Measurements from ENCODE around the gene CAVIN2.

CAVIN2 gene

DNA sequence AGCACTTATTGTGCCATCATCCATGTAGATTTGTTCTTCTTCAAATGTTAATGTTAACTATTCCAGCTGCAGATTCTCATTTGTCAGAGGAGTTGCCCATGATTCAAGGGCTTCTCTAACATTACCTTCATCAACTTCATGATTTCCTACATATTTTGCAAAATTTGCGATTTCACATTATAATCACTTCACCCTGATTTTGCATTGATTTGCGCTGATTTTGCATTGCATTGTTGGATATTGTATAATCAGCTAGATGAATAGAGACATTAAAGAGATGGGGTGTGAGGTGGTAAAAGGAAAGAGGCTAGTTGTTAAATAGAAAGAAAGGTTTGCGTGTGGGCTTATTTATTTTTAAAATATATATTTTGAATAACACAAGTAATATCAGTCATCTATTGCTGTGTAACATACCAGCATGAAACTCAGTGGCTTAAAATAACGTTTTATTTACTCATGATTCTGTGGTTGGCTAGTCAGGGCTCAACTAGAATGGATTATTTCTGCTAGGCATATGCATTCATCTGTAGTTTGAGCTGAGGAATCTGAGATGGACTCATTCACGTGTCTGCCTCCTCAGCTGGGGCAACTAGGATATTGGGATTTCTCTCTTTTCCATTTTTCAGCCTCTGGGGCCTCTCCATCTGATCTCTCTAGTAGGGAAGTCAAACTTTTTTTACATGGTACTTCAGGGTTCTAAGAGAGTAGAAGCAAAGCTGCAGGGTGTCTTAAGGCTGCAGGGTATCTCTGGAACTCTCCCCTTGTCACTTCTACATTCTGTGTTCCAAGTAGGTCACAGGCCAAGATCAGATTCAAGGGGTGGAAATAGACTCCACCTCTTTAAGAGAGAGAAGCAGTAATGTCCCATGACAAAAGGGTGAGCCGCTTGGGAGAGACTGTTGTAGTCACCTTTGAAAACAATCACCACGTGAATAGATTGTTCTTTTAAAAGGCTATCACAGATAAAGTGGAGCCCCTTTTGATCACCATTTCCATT is 2.2 kb upstream of the CAVIN2 start:
- no peaks in the 10 kb centered on the region for H3K36me3 ChIP-seq (ENCODE audit: control insufficient read depth in 1 of 2, insufficient read depth in 2 of 2, low read length in 2 of 2)
- no peaks in the 10 kb centered on the region for H3K4me1 ChIP-seq (ENCODE audit: control insufficient read depth in 1 of 2, insufficient read depth in 2 of 2, low read length in 2 of 2)
- H2BK120ac ChIP-seq (ENCODE audit: insufficient read depth, low read length, poor library complexity): no peak overlapping the region
- H2BK5ac ChIP-seq (ENCODE audit: low read depth, low read length, poor library complexity): no peak overlapping the region
- H3K4ac ChIP-seq (ENCODE audit: low read depth, low read length): no peak overlapping the region
- DNase-seq: no peak
- no peak overlapping the region for H2AFZ ChIP-seq (ENCODE audit: insufficient read depth, low read length, poor library complexity)
- H3K9me3 ChIP-seq (ENCODE audit: insufficient read depth, low read depth, low read length): no peaks in the 10 kb centered on the region
- H3K79me2 ChIP-seq (ENCODE audit: control insufficient read depth, insufficient read depth, low read length, poor library complexity): no peaks in the 10 kb centered on the region
- no peaks in the 10 kb centered on the region for H3K79me1 ChIP-seq (ENCODE audit: low read length)
- no peak overlapping the region for H2AK5ac ChIP-seq (ENCODE audit: low read length)
- H3K4me2 ChIP-seq (ENCODE audit: low read length): no peak overlapping the region
- H4K91ac ChIP-seq (ENCODE audit: low read depth, low read length): no peak overlapping the region
- no peak overlapping the region for H3K27ac ChIP-seq (ENCODE audit: low read depth, low read length)
- H3K18ac ChIP-seq (ENCODE audit: low read length): no peak overlapping the region
- H3K4me3 ChIP-seq (ENCODE audit: low read depth, low read length): no peak overlapping the region
- H2BK12ac ChIP-seq (ENCODE audit: low read length): no peak overlapping the region
- no peak overlapping the region for H3K23ac ChIP-seq (ENCODE audit: low read length)
- 100% methylated on average over 1 of the region's 7 CpGs for WGBS (ENCODE audit: extremely low coverage, insufficient coverage, insufficient read length)
- H3K14ac ChIP-seq (ENCODE audit: low read length): no peak overlapping the region
- no peak overlapping the region for H4K12ac ChIP-seq (ENCODE audit: low read depth, low read length)
- no peak overlapping the region for H3K9ac ChIP-seq (ENCODE audit: low read length)
- H3K27me3 ChIP-seq (ENCODE audit: insufficient read depth, low read length): no peaks in the 10 kb centered on the region
- H4K8ac ChIP-seq (ENCODE audit: low read depth, low read length): no peak overlapping the region

DNA sequence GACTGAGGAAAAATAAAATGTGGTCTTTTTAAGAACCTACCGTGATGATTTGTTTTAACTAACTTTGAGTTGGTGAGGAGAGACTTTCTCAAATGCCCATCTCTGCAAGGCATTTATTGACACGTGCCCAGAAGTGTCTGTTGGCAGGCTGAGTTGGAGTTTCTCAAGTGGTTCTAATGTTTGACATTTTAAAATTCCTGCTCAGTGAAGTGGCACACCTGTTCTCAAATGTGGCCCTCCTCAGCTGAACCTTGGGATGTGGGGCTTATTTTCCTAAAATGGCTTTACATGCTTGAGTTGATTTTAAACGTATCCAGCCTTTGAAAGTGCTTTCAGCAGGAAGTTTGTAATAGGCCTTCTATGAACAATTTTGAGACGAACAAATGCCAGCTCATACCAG is 876 bp upstream of the CAVIN2 start:
- DNase-seq: no peak
- no peak overlapping the region for H3K4me3 ChIP-seq (ENCODE audit: low read depth, low read length)
- H3K4ac ChIP-seq (ENCODE audit: low read depth, low read length): no peak overlapping the region
- no peaks in the 10 kb centered on the region for H3K79me2 ChIP-seq (ENCODE audit: control insufficient read depth, insufficient read depth, low read length, poor library complexity)
- no peak overlapping the region for H3K4me2 ChIP-seq (ENCODE audit: low read length)
- no peak overlapping the region for H4K91ac ChIP-seq (ENCODE audit: low read depth, low read length)
- H2BK5ac ChIP-seq (ENCODE audit: low read depth, low read length, poor library complexity): no peak overlapping the region
- no peaks in the 10 kb centered on the region for H3K27me3 ChIP-seq (ENCODE audit: insufficient read depth, low read length)
- no peak overlapping the region for H3K18ac ChIP-seq (ENCODE audit: low read length)
- H3K36me3 ChIP-seq (ENCODE audit: control insufficient read depth in 1 of 2, insufficient read depth in 2 of 2, low read length in 2 of 2): no peaks in the 10 kb centered on the region
- H3K4me1 ChIP-seq (ENCODE audit: control insufficient read depth in 1 of 2, insufficient read depth in 2 of 2, low read length in 2 of 2): no peaks in the 10 kb centered on the region
- no peak overlapping the region for H3K14ac ChIP-seq (ENCODE audit: low read length)
- H2BK120ac ChIP-seq (ENCODE audit: insufficient read depth, low read length, poor library complexity): no peak overlapping the region
- no peak overlapping the region for H3K9ac ChIP-seq (ENCODE audit: low read length)
- no peak overlapping the region for H3K23ac ChIP-seq (ENCODE audit: low read length)
- no CpG with 5 or more reads among the region's 4 CpGs for WGBS (ENCODE audit: extremely low coverage, insufficient coverage, insufficient read length)
- no peak overlapping the region for H2BK12ac ChIP-seq (ENCODE audit: low read length)
- H2AK5ac ChIP-seq (ENCODE audit: low read length): no peak overlapping the region
- H3K27ac ChIP-seq (ENCODE audit: low read depth, low read length): no peak overlapping the region
- H3K9me3 ChIP-seq (ENCODE audit: insufficient read depth, low read depth, low read length): no peaks in the 10 kb centered on the region
- H3K79me1 ChIP-seq (ENCODE audit: low read length): no peaks in the 10 kb centered on the region
- no peak overlapping the region for H4K8ac ChIP-seq (ENCODE audit: low read depth, low read length)
- H4K12ac ChIP-seq (ENCODE audit: low read depth, low read length): no peak overlapping the region
- H2AFZ ChIP-seq (ENCODE audit: insufficient read depth, low read length, poor library complexity): no peak overlapping the region

DNA sequence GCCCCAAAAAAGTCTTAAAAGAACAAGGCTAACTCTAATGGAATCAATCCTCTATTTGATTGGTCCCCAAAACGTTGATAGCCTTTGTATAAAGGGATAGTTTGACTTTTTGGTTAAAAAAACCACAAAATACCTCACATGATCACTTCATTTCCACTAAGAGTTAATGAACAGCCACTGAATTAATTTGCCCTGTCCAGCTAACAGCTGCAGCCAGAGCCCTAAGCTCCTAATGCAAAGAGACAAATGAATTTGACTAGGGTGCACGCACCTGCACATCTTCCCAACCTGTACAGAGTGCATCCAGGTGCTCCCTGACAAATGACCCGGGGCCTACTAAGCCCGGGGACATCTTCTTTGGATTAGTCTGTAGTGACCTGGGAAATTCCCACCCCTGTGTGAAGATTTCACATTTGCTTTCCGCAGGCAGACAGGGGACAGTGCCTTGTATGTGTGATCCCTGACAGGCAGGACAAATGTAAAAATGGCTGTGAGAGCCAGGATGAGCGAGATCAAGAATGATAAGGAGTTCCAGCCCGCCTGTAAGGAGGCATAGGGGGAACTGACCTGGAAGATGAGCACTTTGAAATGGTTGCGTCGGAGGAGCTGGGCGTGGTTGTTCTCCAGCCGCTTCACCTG is 893 bp downstream of the CAVIN2 start:
- Histone ChIP-seq H3K36me3 (ENCODE audit: control insufficient read depth in 1 of 2, insufficient read depth in 2 of 2, low read length in 2 of 2) (no peaks in the 10 kb centered on the region), H3K9me3 (ENCODE audit: insufficient read depth, low read depth, low read length) (no peaks in the 10 kb centered on the region), H2BK5ac (ENCODE audit: low read depth, low read length, poor library complexity) (no peak overlapping the region), H4K8ac (ENCODE audit: low read depth, low read length) (no peak overlapping the region), H2AFZ (ENCODE audit: insufficient read depth, low read length, poor library complexity) (no peak overlapping the region), H3K9ac (ENCODE audit: low read length) (no peak overlapping the region), H3K79me2 (ENCODE audit: control insufficient read depth, insufficient read depth, low read length, poor library complexity) (no peaks in the 10 kb centered on the region), H3K27me3 (ENCODE audit: insufficient read depth, low read length) (no peaks in the 10 kb centered on the region), H2AK5ac (ENCODE audit: low read length) (no peak overlapping the region), H3K4me2 (ENCODE audit: low read length) (no peak overlapping the region), H2BK12ac (ENCODE audit: low read length) (no peak overlapping the region), H3K23ac (ENCODE audit: low read length) (no peak overlapping the region), H3K4me1 (ENCODE audit: control insufficient read depth in 1 of 2, insufficient read depth in 2 of 2, low read length in 2 of 2) (no peaks in the 10 kb centered on the region), H3K79me1 (ENCODE audit: low read length) (no peaks in the 10 kb centered on the region), H3K18ac (ENCODE audit: low read length) (no peak overlapping the region), H2BK120ac (ENCODE audit: insufficient read depth, low read length, poor library complexity) (no peak overlapping the region), H4K12ac (ENCODE audit: low read depth, low read length) (no peak overlapping the region), H3K14ac (ENCODE audit: low read length) (no peak overlapping the region), H3K4me3 (ENCODE audit: low read depth, low read length) (no peak overlapping the region), H3K27ac (ENCODE audit: low read depth, low read length) (no peak overlapping the region), H4K91ac (ENCODE audit: low read depth, low read length) (no peak overlapping the region), H3K4ac (ENCODE audit: low read depth, low read length) (no peak overlapping the region)
- DNase-seq: no peak
- no CpG with 5 or more reads among the region's 11 CpGs for WGBS (ENCODE audit: extremely low coverage, insufficient coverage, insufficient read length)

DNA sequence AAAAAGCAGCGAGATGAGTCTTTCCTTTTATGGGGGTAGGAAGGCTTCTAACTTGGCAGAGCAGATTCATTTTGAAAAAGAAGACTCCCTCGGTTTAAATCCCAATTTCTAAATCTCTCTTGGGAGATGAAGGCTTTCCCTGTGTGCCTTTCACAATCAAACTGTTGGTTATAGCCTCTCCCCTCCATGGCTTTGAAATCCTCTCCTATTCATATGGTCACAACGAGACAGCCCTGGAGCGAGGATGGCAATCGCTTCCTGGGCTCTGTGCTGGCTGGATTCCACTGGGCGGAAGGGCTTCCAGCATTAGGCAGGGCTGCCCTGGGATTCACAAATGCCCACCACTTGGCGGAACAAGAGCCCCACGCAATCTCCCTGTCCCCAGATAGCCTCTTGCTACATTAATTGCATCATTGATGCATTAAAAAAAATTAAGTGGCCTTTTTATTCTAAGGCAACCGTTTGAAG is 1.6 kb downstream of the CAVIN2 start:
- Histone ChIP-seq H2BK12ac (ENCODE audit: low read length) (no peak overlapping the region), H3K36me3 (ENCODE audit: control insufficient read depth in 1 of 2, insufficient read depth in 2 of 2, low read length in 2 of 2) (no peaks in the 10 kb centered on the region), H3K4me3 (ENCODE audit: low read depth, low read length) (no peak overlapping the region), H3K4me2 (ENCODE audit: low read length) (no peak overlapping the region), H2BK5ac (ENCODE audit: low read depth, low read length, poor library complexity) (no peak overlapping the region), H3K27ac (ENCODE audit: low read depth, low read length) (no peak overlapping the region), H4K91ac (ENCODE audit: low read depth, low read length) (peak overlapping the region; percentile 70), H4K8ac (ENCODE audit: low read depth, low read length) (no peak overlapping the region), H3K18ac (ENCODE audit: low read length) (no peak overlapping the region), H3K79me1 (ENCODE audit: low read length) (no peaks in the 10 kb centered on the region), H3K23ac (ENCODE audit: low read length) (no peak overlapping the region), H3K14ac (ENCODE audit: low read length) (no peak overlapping the region), H2BK120ac (ENCODE audit: insufficient read depth, low read length, poor library complexity) (no peak overlapping the region), H3K4ac (ENCODE audit: low read depth, low read length) (no peak overlapping the region), H4K12ac (ENCODE audit: low read depth, low read length) (no peak overlapping the region), H3K4me1 (ENCODE audit: control insufficient read depth in 1 of 2, insufficient read depth in 2 of 2, low read length in 2 of 2) (no peaks in the 10 kb centered on the region), H3K27me3 (ENCODE audit: insufficient read depth, low read length) (no peaks in the 10 kb centered on the region), H3K9me3 (ENCODE audit: insufficient read depth, low read depth, low read length) (no peaks in the 10 kb centered on the region), H2AK5ac (ENCODE audit: low read length) (no peak overlapping the region), H2AFZ (ENCODE audit: insufficient read depth, low read length, poor library complexity) (no peak overlapping the region), H3K9ac (ENCODE audit: low read length) (no peak overlapping the region), H3K79me2 (ENCODE audit: control insufficient read depth, insufficient read depth, low read length, poor library complexity) (no peaks in the 10 kb centered on the region)
- DNase-seq: no peak
- no CpG with 5 or more reads among the region's 9 CpGs for WGBS (ENCODE audit: extremely low coverage, insufficient coverage, insufficient read length)

Data from trophoblast cell (in vitro differentiated cells and primary cell).